Measurements from ENCODE around the gene ATR. TPM values are rescaled to one million over a fixed set of nuclear protein-coding genes. Genes with fewer than 3 reads are reported as not detected.
"Not testable (repeated sequence)": the region's sequence is repeated elsewhere in the genome, so short reads cannot be mapped to it uniquely, and the experiment has no call there.

The ATR gene
- total RNA-seq, 1 donor from 2014 or later = 15.2 TPM

GRCh38 chr3:142418926-142419592 is 159.5 kb downstream of the ATR start:
- Mint-ChIP-seq H3K4me3 (ENCODE audit: unreplicated experiment) (no peak overlapping the region), H3K4me1 (ENCODE audit: low read depth) (no peaks in the 10 kb centered on the region), H3K9me3 (ENCODE audit: low read depth) (no peaks in the 10 kb centered on the region), H3K36me3 (ENCODE audit: low read depth) (peaks cover 19% of the 10 kb centered on the region), H3K27me3 (ENCODE audit: low read depth) (no peaks in the 10 kb centered on the region), H3K27ac (ENCODE audit: unreplicated experiment) (peak overlapping the region; percentile 3)
- TF ChIP-seq, protein P1, sequence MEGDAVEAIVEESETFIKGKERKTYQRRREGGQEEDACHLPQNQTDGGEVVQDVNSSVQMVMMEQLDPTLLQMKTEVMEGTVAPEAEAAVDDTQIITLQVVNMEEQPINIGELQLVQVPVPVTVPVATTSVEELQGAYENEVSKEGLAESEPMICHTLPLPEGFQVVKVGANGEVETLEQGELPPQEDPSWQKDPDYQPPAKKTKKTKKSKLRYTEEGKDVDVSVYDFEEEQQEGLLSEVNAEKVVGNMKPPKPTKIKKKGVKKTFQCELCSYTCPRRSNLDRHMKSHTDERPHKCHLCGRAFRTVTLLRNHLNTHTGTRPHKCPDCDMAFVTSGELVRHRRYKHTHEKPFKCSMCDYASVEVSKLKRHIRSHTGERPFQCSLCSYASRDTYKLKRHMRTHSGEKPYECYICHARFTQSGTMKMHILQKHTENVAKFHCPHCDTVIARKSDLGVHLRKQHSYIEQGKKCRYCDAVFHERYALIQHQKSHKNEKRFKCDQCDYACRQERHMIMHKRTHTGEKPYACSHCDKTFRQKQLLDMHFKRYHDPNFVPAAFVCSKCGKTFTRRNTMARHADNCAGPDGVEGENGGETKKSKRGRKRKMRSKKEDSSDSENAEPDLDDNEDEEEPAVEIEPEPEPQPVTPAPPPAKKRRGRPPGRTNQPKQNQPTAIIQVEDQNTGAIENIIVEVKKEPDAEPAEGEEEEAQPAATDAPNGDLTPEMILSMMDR (IDR thresholded peaks at IDR 0.05) = no peak
- no peak for DNase-seq (ENCODE audit: low spot score)

GRCh38 chr3:142417302-142417701 is 161.2 kb downstream of the ATR start:
- Mint-ChIP-seq H3K9me3 (ENCODE audit: low read depth) (no peaks in the 10 kb centered on the region), H3K27me3 (ENCODE audit: low read depth) (no peaks in the 10 kb centered on the region), H3K4me3 (ENCODE audit: unreplicated experiment) (no peak overlapping the region), H3K36me3 (ENCODE audit: low read depth) (peaks cover 16% of the 10 kb centered on the region), H3K4me1 (ENCODE audit: low read depth) (no peaks in the 10 kb centered on the region), H3K27ac (ENCODE audit: unreplicated experiment) (no peak overlapping the region)
- TF ChIP-seq, protein P1 (IDR thresholded peaks at IDR 0.05) = no peak
- no peak for DNase-seq (ENCODE audit: low spot score)

- not testable (repeated sequence) for H3K4me1 Mint-ChIP-seq (ENCODE audit: low read depth); H3K27ac Mint-ChIP-seq (ENCODE audit: unreplicated experiment)
Observed at GRCh38 chr3:142400537-142400936, 178.0 kb downstream of the ATR start.

More at GRCh38 chr3:142400537-142400936, 178.0 kb downstream of the ATR start:
- H3K36me3 Mint-ChIP-seq (ENCODE audit: low read depth) = peaks cover 31% of the 10 kb centered on the region
- not testable (repeated sequence) for H3K4me3 Mint-ChIP-seq (ENCODE audit: unreplicated experiment); H3K27me3 Mint-ChIP-seq (ENCODE audit: low read depth); H3K9me3 Mint-ChIP-seq (ENCODE audit: low read depth); DNase-seq (ENCODE audit: low spot score)

Other genes starting within 250 kb of the ATR start
- gene XRN1, start 130.7 kb downstream of the ATR start, total RNA-seq = 27.0 to 39.2 TPM (median 33.2 TPM) in 3 replicates
- 2.0 to 2.5 TPM (median 2.4 TPM) in 3 replicates for gene PLS1, start 17.7 kb upstream of the ATR start, total RNA-seq
- gene TRPC1, start 145.3 kb upstream of the ATR start, total RNA-seq = 15.1 to 20.1 TPM (median 16.4 TPM) in 3 replicates